ENCODE results near the gene SBSN. TPM values are rescaled to one million over a fixed set of nuclear protein-coding genes. Genes with fewer than 3 reads are reported as not detected.

Gene SBSN
- total RNA-seq, 2 donors from 2014 or later: not detected

DNA sequence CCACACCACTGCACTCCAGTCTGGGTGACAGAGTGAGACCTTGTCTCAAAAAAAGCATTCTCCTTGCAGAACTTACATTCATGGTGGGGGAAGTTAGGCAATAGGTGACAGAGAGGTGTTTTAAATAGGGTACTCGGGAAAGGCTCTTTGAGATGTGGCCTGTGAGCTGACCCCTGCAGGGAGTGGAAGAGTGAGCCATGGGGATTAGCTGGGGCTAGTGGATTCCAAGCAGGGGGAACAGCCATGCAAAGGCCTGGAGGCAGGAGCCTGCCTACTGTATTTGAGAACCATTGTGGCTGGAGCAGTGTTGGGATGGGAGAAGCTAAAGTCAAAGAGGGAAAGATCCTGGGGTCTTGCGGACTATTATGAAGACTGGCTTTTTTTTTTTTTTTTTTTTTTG lies 10.8 kb downstream of the SBSN start:
- H3K4me1 ChIP-seq: no peaks in the 10 kb centered on the region
- no peak overlapping the region for H3K27ac ChIP-seq
- DNase-seq (ENCODE audit: low spot score): no peak
- H3K9me3 ChIP-seq: no peaks in the 10 kb centered on the region
- H3K27me3 ChIP-seq: no peaks in the 10 kb centered on the region
- no peaks in the 10 kb centered on the region for H3K36me3 ChIP-seq
- no peak overlapping the region for H3K4me3 ChIP-seq
- TF ChIP-seq, protein P1, sequence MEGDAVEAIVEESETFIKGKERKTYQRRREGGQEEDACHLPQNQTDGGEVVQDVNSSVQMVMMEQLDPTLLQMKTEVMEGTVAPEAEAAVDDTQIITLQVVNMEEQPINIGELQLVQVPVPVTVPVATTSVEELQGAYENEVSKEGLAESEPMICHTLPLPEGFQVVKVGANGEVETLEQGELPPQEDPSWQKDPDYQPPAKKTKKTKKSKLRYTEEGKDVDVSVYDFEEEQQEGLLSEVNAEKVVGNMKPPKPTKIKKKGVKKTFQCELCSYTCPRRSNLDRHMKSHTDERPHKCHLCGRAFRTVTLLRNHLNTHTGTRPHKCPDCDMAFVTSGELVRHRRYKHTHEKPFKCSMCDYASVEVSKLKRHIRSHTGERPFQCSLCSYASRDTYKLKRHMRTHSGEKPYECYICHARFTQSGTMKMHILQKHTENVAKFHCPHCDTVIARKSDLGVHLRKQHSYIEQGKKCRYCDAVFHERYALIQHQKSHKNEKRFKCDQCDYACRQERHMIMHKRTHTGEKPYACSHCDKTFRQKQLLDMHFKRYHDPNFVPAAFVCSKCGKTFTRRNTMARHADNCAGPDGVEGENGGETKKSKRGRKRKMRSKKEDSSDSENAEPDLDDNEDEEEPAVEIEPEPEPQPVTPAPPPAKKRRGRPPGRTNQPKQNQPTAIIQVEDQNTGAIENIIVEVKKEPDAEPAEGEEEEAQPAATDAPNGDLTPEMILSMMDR (IDR thresholded peaks at IDR 0.05): no peak

DNA sequence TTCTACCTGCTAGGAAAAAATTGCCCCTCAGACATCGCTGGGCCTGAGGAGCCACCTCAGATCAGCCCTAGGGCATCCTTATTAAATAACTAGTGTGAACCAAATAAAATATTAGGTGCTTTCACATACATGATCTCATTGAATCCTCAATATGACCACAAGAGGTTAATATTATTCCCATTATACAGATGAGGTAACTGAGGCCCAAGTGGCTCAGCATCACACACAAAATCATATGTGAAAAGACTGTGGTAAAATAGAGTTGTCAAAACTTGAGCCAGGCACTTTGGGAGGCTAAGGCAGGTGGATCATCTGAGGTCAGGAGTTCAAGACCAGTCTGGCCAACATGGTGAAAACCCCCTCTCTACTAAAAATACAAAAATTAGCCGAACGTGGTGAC lies 11.8 kb downstream of the SBSN start:
- TF ChIP-seq, protein P1 (IDR thresholded peaks at IDR 0.05): no peak
- H3K36me3 ChIP-seq: no peaks in the 10 kb centered on the region

DNA sequence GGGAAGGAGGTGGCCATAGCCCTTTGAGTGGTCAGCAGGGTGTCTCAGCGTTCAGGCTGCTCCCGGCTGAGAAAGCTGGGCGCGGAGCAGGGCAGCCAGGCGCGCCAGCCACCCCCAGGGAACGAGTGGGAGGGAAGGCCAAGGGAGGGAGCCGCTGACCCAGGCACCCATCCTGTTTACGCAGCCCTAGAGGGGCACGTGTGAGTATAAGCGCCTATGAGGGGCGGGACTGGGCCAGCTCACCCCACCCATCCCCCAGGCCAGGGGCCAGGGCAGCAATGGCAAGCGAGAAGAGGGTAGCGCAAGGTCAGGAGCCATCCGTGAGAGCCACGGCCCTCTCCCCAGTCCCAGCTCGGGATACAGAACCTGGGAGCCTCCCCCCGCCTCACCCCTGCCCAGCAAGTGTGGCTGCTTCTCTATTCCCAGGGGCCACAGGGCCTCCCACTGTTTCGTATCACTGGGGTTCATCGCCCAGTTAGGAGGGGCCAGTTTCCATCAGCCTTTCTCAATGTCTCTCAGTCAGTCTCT lies 13.8 kb downstream of the SBSN start:
- H3K27ac ChIP-seq: no peak overlapping the region
- peaks cover 0 to 15% of the 10 kb centered on the region in 2 donors for H3K4me1 ChIP-seq
- H3K4me3 ChIP-seq: no peak overlapping the region
- no peaks in the 10 kb centered on the region for H3K9me3 ChIP-seq
- DNase-seq (ENCODE audit: low spot score): no peak
- TF ChIP-seq, protein P1 (IDR thresholded peaks at IDR 0.05): no peak
- peaks cover 0 to 3% of the 10 kb centered on the region in 2 donors for H3K27me3 ChIP-seq
- H3K36me3 ChIP-seq: no peaks in the 10 kb centered on the region

More for the DNA sequence above, 11.8 kb downstream of the SBSN start:
- H3K4me3 ChIP-seq: no peak overlapping the region
- no peak for DNase-seq (ENCODE audit: low spot score)
- H3K27me3 ChIP-seq: no peaks in the 10 kb centered on the region
- H3K4me1 ChIP-seq: no peaks in the 10 kb centered on the region
- no peak overlapping the region for H3K27ac ChIP-seq
- H3K9me3 ChIP-seq: no peaks in the 10 kb centered on the region

DNA sequence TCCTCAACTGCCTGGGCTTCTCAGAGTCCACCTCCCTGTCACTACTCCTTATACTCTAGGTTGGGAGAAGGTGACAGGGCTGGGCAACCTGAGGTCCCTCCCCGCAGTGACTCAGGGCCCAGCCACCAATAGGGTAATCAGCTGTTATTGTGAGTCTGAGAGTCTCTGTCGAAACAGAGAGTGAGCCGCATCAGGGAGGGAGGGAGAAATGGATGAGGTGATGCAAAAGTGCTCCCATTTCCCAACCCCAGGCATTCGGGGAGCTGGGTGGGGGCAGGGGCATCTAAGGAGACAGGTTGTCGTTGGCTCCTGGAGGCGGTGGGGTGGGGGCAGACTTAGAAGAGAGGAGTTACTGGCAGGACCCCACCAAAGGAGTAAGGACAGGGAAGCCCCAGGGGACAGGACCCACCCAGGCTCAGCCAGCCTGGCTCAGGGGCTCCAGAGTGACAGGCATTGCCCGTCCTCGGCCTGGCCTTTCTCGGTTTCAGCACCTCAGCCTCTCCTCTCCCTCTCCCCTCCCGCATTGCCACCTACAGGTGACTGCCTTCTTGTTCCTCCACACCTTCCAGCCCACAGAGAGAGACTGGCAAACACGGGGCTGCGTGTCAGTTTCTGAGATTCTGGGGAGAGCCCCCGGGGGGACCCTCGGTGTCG lies 14.4 kb downstream of the SBSN start, which contains the start of gene DMKN:
DMKN (minus strand) TSS at position 22 of the 654 bp plus-strand sequence. CDS start 174 bp downstream, outside the sequence.
- Histone ChIP-seq H3K36me3 (no peaks in the 10 kb centered on the region), H3K4me3 (no peak within 1 kb of the TSS), H3K27me3 (peaks cover 0 to 3% of the 10 kb centered on the region in 2 donors), H3K4me1 (peaks cover 0 to 16% of the 10 kb centered on the region in 2 donors), H3K9me3 (no peaks in the 10 kb centered on the region), H3K27ac (no peak within 1 kb of the TSS)
- TF ChIP-seq, protein P1 (IDR thresholded peaks at IDR 0.05): no peak
- peak; percentile 59 for DNase-seq (ENCODE audit: low spot score)

DNA sequence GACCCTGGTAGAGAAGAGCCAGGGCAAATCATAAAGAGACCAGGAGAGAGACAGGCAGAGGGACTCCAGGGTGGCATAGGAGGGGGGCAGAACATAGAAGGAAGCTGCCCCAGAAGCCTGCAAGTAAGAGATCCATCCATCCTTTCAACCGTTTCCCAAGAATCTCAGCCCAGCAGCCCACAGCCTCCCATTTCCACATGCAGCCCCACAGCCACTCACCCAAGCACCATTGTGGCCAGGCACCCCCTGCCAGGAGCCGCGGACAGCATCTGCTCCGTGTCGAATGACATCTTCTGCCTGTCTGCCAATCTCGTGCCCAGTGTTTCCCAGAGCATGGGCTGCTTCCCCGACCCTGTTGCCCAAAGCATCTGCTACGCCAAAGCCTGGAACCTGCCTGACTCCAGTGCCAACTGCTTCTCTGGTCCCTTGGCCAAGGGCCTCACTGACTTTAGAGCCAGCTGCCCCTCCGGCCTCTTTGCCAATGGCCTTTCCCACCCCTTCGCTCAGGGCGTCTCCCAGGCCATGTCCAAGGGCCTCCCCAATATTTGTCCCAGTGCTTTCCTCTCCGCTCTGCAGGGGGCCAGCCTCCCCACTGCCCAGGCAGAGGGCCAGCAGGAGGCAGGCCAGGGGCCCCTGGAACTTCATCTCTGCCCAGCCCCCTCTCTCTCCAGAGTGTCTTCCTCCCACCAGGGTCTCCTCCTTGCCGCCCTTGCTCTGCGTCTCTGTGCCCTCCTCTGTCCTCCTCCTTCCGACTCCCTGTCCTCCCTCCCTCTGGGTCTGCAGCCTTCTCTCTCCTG lies 15.1 kb downstream of the SBSN start:
- TF ChIP-seq, protein P1 (IDR thresholded peaks at IDR 0.05): no peak
- H3K27ac ChIP-seq: no peak overlapping the region

More for the DNA sequence above, 15.1 kb downstream of the SBSN start:
- Histone ChIP-seq H3K4me3 (no peak overlapping the region), H3K9me3 (no peaks in the 10 kb centered on the region), H3K4me1 (peaks cover 0 to 16% of the 10 kb centered on the region in 2 donors), H3K27me3 (peaks cover 0 to 3% of the 10 kb centered on the region in 2 donors), H3K36me3 (no peaks in the 10 kb centered on the region)
- DNase-seq (ENCODE audit: low spot score): no peak
